Measurements from ENCODE around the gene CHDH.
A peak's percentile ranks its signal among the peaks of the same experiment; 100 is the strongest.

CHDH gene

DNA sequence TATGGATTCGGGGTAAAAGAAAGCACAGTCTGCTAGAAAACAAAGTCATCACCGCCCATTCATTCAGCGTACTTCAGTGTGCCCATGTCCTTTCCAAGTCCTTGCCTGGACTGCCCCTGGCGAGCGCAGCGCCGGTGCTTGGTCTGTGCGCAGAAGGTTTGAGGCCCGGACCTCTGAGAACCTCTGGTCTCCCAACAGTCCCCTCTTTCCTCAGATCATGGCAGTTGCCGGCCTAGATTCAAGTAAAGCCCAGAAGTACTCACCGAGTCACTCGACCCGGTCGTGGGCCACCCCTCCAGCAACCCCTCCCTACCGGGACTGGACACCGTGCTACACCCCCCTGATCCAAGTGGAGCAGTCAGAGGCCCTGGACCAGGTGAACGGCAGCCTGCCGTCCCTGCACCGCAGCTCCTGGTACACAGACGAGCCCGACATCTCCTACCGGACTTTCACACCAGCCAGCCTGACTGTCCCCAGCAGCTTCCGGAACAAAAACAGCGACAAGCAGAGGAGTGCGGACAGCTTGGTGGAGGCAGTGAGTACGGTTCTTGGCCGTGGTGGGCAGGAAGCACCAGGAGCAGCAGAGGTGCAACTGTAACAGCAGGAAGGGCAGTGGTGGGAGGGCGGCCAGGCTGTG lies 36.3 kb downstream of the CHDH start:
- no peak for DNase-seq (ENCODE audit: low spot score)
- FAIRE-seq: no peak

DNA sequence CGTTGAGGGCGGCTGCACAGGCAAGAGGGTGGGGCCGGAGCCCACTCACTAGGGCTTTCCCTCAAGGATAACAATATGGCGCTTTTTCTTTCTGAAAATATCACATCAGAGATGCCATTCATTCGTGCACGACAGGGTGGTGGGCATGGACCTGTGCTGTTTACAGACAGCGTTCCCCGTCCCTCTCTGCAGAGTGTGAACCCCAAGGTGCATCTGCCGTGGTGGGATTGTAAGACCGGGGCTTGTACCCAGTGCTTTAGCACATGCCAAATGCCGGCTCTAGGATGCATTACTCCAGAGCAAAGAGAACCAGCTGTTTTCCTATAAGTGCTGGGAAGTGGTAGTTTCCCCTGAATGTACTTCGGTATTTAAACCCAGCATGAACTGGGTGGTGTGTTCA lies 37.0 kb downstream of the CHDH start:
- no peak for DNase-seq (ENCODE audit: low spot score)
- no peak for FAIRE-seq

GRCh38 chr3:53808496-53808895 lies 37.7 kb downstream of the CHDH start:
- DNase-seq (ENCODE audit: low spot score) (no peak), FAIRE-seq (no peak)

GRCh38 chr3:53807117-53807810 lies 39.0 kb downstream of the CHDH start:
- FAIRE-seq (no peak), DNase-seq (ENCODE audit: low spot score) (no peak)

DNA sequence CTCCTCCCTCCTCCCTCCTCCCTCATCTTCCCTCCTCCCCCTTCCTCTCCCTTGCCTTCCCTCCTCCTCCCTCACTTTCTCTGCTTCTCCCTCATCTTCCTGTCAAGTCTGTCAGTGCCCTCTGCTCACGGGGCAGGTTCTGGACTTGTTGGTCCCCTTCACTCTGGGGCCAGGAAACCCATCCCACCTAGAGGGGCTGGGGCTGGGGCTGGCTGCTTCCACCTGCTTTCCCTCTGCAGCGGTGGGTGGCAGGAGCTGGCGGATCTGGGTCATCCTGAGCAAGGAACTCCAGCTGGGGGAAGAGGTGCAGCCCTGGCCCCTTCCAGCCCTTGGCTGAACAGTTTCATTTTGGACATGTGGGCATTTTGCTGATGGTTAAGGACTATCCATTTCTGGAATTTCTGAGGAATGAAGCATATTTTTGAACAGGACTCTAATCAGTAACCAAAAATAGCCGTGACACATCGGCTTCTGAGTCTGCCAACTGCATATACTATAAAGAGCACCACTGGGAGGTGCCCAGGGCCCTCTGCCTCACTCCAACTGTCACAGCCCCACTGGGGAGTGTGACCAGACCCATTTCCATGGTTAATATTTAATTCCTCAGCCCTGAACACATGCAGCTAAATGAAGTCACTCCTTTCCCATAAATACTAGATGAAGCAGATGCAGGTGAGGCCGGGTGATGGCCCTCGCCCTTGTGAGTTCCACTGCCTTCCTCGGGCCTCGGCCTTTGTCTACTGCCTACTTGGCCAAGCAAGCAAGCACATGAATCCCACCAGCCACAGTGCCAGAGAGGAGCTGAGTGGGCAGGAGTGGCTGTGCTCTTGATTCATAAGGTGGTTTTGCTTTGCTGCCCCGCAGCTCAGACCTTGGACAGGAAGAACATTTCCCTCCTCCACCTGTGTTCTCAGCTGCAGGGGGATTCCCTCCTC lies 39.8 kb downstream of the CHDH start:
- DNase-seq (ENCODE audit: low spot score) (peak; percentile 40), FAIRE-seq (no peak)

- FAIRE-seq: peak; percentile 63
- DNase-seq (ENCODE audit: low spot score): no peak
Observed at GRCh38 chr3:53805463-53806159, 40.6 kb downstream of the CHDH start.

DNA sequence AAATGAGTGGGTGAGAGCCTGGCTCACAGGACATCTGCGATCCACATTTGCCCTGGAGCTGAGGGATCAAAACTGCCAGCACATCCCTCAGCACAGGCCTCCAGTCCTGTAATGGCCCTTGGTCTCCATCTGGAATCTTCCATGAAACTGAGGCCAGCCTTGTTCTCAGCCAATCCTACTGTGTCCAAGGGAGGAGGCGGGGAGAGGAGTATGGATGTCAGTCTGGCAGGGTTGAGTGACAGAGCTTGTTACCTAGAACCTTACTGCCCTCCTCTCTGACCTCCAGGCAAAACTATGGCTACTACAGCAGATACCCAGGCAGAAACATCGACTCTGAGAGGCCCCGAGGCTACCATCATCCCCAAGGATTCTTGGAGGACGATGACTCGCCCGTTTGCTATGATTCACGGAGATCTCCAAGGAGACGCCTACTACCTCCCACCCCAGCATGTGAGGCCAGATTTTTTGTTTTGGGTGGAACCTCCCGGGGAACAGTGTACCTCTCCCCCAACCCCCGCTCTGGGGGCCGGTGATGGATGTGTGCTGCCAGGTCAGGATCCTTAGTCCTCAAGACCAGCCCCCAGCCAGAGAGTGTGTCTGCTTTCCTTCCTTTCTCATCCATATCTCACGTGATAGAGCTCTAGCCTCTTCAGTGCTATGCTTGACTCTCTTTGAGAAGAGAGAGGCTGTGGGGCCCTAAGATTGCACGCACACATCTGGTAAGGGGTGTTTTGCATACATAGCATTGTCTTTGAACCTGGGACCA lies 41.3 kb downstream of the CHDH start:
- FAIRE-seq (no peak), DNase-seq (ENCODE audit: low spot score) (peak; percentile 66)

DNA sequence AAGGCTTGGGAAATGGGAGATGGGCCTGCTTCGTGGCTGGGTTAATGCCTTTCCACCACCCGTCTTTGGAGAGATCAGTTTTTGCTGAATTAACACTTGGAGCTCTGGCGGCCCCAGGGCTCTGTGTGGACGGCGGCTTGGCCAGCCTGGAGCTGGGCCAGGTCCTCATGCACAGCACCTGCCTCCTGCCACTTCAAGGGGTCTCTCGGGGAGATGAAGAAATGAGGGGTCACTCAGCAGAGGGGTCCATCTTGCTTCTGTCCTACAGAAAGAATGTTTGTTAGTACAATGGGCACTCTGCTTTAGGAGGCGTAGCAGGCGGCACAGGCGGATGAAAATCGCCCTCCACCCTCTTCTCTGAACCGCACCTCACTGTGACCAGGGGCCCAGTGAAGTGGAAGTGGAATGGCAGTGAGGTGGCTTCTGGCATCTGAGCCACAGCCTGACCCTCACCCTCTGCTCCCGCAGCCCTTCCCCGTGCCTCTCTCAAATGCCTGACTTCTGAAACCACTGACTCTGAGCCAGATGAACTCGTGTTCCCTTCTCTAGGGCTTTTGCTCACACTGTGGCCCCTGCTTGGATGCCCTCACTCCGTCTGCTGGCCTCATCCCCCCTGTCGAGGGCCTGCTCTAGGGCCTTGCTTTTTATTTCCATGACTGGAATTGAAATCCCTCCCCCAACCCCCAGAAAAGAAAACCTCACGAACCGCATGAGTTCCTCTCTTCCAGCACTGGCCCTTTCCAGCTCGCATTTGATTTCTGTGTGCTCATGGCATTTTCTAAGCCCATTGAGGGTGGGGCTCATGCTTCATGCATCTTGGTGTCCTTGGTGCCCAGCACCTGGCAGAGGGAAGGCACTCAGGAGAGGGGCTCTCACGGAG lies 42.2 kb downstream of the CHDH start:
- DNase-seq (ENCODE audit: low spot score) (no peak), FAIRE-seq (no peak)

- FAIRE-seq (no peak), DNase-seq (ENCODE audit: low spot score) (no peak)
Observed at GRCh38 chr3:53803124-53803815, 42.9 kb downstream of the CHDH start.

GRCh38 chr3:53802256-53802880 lies 43.9 kb downstream of the CHDH start:
- FAIRE-seq: no peak

DNA sequence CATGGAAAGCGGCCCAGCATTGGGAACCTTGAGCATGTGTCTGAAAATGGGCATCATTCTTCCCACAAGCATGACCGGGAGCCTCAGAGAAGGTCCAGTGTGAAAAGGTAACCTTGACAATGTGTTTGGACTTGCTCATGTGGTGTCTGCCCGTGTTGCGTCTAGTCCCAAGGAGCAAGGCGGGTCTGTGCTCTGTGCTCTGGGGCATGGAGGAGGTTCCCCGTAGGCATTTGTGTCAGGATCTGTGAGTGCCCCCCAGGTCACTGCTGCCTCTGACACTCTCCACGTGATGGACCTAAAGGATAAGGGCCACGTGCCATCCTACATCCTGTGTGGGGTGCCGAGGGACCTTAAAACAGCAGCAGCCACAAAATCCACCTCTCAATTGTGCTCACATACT lies 44.9 kb downstream of the CHDH start:
- FAIRE-seq (no peak), DNase-seq (ENCODE audit: low spot score) (no peak)

More at GRCh38 chr3:53802256-53802880, 43.9 kb downstream of the CHDH start:
- no peak for DNase-seq (ENCODE audit: low spot score)

DNA sequence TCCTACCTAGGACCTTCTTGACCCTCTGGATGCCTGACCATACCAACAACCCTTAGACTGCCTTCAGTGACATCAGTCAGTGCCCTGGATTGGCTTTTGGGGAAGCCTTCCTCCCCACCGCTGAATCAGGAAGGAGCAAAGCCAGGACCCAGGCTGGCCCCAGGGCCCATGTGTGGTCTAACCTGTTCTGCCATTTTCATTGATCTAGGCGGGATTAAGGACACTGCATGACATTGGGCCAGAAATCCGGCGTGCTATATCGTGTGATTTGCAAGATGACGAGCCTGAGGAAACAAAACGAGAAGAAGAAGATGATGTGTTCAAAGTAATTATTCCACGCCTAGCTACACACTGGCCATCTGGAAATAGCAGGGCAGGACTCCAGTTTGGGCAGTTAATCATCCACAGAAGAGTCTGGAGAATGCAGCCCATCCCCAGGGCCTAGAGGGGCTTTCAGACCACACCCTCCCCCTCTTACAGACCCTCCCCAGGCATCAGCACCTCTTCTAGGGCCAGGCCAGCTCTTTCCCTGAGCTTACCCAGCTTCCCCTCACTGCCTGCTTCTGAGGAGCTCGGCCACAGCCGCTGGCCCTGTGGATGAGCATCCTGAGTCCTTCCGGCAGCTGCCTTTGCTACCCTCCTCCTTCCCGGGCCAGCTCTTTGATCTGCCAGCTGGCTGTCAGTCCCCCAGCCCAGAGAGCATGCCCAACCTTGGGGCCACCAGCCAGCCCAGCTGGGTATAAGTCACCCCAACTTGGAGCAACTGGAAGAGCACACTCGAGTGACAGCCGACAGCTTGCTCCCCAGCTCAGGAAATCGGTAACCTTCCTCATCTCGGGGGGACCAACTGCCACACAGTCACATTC lies 45.9 kb downstream of the CHDH start:
- no peak for DNase-seq (ENCODE audit: low spot score)
- FAIRE-seq: no peak

DNA sequence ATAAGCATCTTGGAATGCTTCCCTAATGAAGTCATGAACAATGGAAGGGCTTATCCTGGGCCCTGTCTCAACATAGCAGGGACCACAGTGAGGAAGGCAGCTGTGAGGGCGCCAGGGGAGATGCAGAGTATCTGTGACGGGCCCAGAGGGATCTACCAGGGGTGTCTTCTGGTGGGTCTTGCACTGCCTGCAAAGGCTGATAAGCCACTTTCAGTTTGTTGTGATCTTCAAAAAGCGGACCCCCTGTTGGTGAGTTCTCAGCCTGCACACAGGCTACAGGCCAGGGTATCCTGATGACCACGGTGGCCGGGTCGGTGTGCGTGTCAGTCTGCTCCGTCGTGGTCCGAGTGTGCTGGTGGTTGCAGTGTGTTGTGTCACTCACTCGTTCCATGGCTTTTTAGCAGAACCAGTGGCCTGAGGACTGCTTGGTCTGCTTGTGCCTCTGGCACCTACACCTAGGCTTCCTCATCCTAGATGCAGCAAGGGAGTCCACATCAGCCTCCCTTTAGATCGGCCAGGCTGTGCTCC lies 46.8 kb downstream of the CHDH start:
- FAIRE-seq: no peak

GRCh38 chr3:53798144-53798543 lies 48.1 kb downstream of the CHDH start:
- no peak for DNase-seq (ENCODE audit: low spot score)
- FAIRE-seq: peak; percentile 97

More for the DNA sequence above, 46.8 kb downstream of the CHDH start:
- DNase-seq (ENCODE audit: low spot score): no peak

DNA sequence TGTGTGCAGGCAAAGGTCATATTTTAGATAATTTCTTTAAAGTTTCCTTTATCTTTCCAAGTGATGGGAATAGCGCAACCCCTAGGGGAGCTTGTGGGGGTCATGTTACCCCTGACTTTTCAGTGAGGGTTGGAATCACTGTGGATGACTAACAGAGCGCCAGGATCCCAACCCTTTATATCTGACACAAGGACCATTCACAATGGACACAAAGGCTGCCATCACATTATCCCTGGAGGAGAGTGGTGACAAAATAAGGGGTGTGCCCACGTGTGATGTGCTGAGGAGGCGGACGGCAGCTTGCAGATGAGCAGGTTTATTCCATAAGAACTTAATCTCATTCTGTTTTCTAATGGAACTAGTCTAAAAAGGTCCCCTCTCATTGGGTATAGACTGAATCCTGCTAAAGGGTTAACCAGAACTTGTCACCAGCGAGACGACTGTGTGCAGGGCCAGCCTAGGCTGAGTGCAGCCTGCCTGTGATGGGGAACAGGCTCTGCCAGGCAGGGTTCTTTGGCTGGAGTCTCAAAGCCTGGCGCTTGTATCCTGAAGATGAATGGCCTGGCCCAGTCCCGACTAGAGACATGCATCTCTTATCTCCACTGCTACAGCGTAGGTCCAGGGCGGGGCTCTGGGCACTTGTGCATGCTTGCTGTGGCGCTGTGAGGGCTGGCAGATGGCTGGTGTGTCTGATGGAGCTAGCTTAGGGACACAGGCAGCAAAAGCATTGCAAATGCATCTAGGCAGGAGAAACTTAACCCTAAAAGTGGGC lies 50.2 kb downstream of the CHDH start:
- FAIRE-seq (no peak), DNase-seq (ENCODE audit: low spot score) (no peak)

- DNase-seq (ENCODE audit: low spot score) (peak; percentile 10), FAIRE-seq (no peak)
Observed at GRCh38 chr3:53795176-53795575, 51.0 kb downstream of the CHDH start.

GRCh38 chr3:53794597-53794996 lies 51.6 kb downstream of the CHDH start:
- no peak for FAIRE-seq
- DNase-seq (ENCODE audit: low spot score): peak; percentile 17
